ENCODE measurements around the gene SERTM1. TPM values are rescaled to one million over a fixed set of nuclear protein-coding genes. Genes with fewer than 3 reads are reported as not detected.

Gene SERTM1
- total RNA-seq (2013; cell fraction: nucleolus; rRNA removed) = not detected in 2 replicates
- not detected in 2 replicates for total RNA-seq (2014; rRNA removed)
- not detected in 2 replicates for total RNA-seq (2014; rRNA removed; fragmentation: Illumina TruSeq; extraction: Trizol)
- not detected in 2 replicates for total RNA-seq (2021)
- not detected for polyA plus RNA-seq (2011; ENCODE audit: low read depth)
- polyA plus RNA-seq (2011; rRNA removed) = not detected in 2 replicates
- polyA plus RNA-seq (2011; cell fraction: cytosol; rRNA removed) = not detected in 2 replicates
- polyA plus RNA-seq (2011; cell fraction: nucleus; rRNA removed) = not detected in 2 replicates
- polyA plus RNA-seq (2012) = not detected in 2 replicates
- not detected in 2 replicates for polyA plus RNA-seq (2014; fragmentation: Illumina TruSeq; extraction: Trizol)
- not detected for polyA plus RNA-seq (2014; fragmentation: Nextera tagmentation; extraction: Ambion mirVana)
- not detected in 2 replicates for polyA plus RNA-seq (2014; rRNA removed)
- polyA plus RNA-seq (2016; fragmentation: Nextera tagmentation; extraction: Ambion mirVana) = not detected
- polyA minus RNA-seq (2011; rRNA and poly(A)+ RNA removed) = not detected in 2 replicates
- not detected in 2 replicates for polyA minus RNA-seq (2011; cell fraction: cytosol; rRNA and poly(A)+ RNA removed)
- polyA minus RNA-seq (2011; cell fraction: nucleus; rRNA and poly(A)+ RNA removed) = not detected in 2 replicates
- Bru-seq, nascent RNA = not detected
- BruChase-seq, experiment 1, labeled RNA remaining after a 6-hour chase = not detected
- not detected for BruChase-seq, experiment 2, labeled RNA remaining after a 2-hour chase
- long read RNA-seq, experiment 1 = 0 reads
- long read RNA-seq, experiment 2 = 0 reads

- no peaks in the 10 kb centered on the region for H4K20me1 ChIP-seq (ENCODE audit: control insufficient read depth, insufficient read depth)
- BruUV-seq (replicated peaks) = no TSS peak
- POLR2A ChIA-PET = no interaction called here
- no peak within 1 kb of the TSS for H2AFZ ChIP-seq (ENCODE audit: control insufficient read depth, low read depth, low read length)
- RAD21 ChIA-PET (ENCODE audit: unreplicated experiment) = no interaction called here
- H3K4me3 ChIP-seq = no peak within 1 kb of the TSS
- in situ Hi-C loops (cut with MboI) (no loop called here), intact Hi-C loops (cut with micrococcal nuclease; ENCODE audit: unreplicated experiment) (no loop called here)
- H3K9me3 ChIP-seq (replicated peaks; ENCODE audit: control insufficient read depth, insufficient read depth, low read length) = no peaks in the 10 kb centered on the region; the same call in 2 of the 3 replicates
- 39% methylated on average over 54 of the region's 56 CpGs for WGBS (ENCODE audit: insufficient coverage, insufficient replicate concordance, low lambda C conversion rate, missing lambda C conversion rate)
- SMC1A ChIA-PET (ENCODE audit: uncharacterized antibody, unreplicated experiment) = no interaction called here
- no peak within 1 kb of the TSS for H3K9ac ChIP-seq (ENCODE audit: control insufficient read depth, insufficient read depth, low read length)
- H3K4me1 ChIP-seq (ENCODE audit: control insufficient read depth, insufficient read depth, low read length) = no peaks in the 10 kb centered on the region
- no peak for ATAC-seq
- no peak within 1 kb of the TSS for H3K4me2 ChIP-seq (ENCODE audit: control insufficient read depth, insufficient read depth)
- H3K79me2 ChIP-seq (ENCODE audit: control insufficient read depth, insufficient read depth, low read length) = no peaks in the 10 kb centered on the region
- H3K27ac ChIP-seq (ENCODE audit: control insufficient read depth, insufficient read depth) = no peak within 1 kb of the TSS
- no peak for FAIRE-seq
- no peak for DNase-seq (ENCODE audit: low read depth, low spot score)
- H3K27me3 ChIP-seq (replicated peaks in 1 of 2; ENCODE audit: control insufficient read depth in 2 of 2, insufficient read depth in 2 of 2, low read length in 1 of 2) = no peaks in the 10 kb centered on the region; a peak in 1 of 4 replicates
- CTCF ChIA-PET = no interaction called here
- H3K36me3 ChIP-seq (ENCODE audit: control insufficient read depth in 2 of 2, insufficient read depth in 2 of 2, low read length in 1 of 2) = no peaks in the 10 kb centered on the region
- TF ChIP-seq CTCF (IDR thresholded peaks at IDR 0.05 in 2 of 3, conservative IDR thresholded peaks at IDR 0.05 in 1 of 3; ENCODE audit: control insufficient read depth in 2 of 3, extremely low read depth in 1 of 3, insufficient read depth in 1 of 3, low read depth in 3 of 3, low read length in 3 of 3) = no peak
- TF ChIP-seq ZBTB40 (IDR thresholded peaks at IDR 0.05; ENCODE audit: borderline replicate concordance) = no peak
- TF ChIP-seq E2F4 (IDR thresholded peaks at IDR 0.05; ENCODE audit: low read depth, low read length) = no peak
- TF ChIP-seq SKIL (IDR thresholded peaks at IDR 0.05; ENCODE audit: low read depth, poor library complexity, severe bottlenecking) = no peak
- TF ChIP-seq ZNF592 (IDR thresholded peaks at IDR 0.05) = no peak
- TF ChIP-seq NBN (IDR thresholded peaks at IDR 0.05) = no peak
These were observed at the start of gene SERTM1 for GRCh38 chr13:36673838-36674326. SERTM1 (plus strand) TSS chr13:36674020; CDS start chr13:36695079, 21,059 bp downstream.

All from GM12878 (cell line).